22Rv1 (cell line): Measurements from ENCODE around the gene DDAH1.

Source experiments
- H3K27ac ChIP-seq: fragments of 450-650 bp; 2 replicates; pipeline ENCODE4 v1.5.1; 2017
- ZFX ChIP-seq: fragments of 450-650 bp; IDR thresholded peaks from 2 replicates; pipeline ENCODE4 v1.6.1; 2017; ENCODE audit warnings: antibody characterized with exemption, borderline replicate concordance
- TF ChIP-seq, protein P1 (sequence below): fragments of 450-650 bp; IDR thresholded peaks from 2 replicates; pipeline ENCODE4 v1.5.1; 2017; ENCODE audit warnings: mild to moderate bottlenecking

DDAH1 gene

DNA sequence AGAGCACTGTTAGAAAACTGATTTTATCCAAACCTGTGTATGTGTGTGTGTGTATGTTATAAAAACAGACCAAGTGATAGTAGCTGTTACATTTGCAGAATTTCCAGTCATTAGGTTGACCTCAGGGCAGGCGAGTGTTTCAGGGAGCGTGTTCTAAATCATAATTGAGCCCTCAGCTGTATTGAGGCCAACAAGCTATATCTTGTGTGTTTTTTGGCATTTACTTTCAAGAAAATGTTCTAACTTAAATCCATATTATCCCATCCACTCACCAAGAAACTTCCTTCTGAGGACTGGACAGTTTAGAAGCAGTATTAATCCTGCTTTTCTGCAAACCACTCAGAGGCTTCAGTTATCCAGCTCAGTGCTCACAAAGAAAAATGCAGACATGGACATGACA lies 12.0 kb downstream of the DDAH1 start:
- TF ChIP-seq, protein P1, sequence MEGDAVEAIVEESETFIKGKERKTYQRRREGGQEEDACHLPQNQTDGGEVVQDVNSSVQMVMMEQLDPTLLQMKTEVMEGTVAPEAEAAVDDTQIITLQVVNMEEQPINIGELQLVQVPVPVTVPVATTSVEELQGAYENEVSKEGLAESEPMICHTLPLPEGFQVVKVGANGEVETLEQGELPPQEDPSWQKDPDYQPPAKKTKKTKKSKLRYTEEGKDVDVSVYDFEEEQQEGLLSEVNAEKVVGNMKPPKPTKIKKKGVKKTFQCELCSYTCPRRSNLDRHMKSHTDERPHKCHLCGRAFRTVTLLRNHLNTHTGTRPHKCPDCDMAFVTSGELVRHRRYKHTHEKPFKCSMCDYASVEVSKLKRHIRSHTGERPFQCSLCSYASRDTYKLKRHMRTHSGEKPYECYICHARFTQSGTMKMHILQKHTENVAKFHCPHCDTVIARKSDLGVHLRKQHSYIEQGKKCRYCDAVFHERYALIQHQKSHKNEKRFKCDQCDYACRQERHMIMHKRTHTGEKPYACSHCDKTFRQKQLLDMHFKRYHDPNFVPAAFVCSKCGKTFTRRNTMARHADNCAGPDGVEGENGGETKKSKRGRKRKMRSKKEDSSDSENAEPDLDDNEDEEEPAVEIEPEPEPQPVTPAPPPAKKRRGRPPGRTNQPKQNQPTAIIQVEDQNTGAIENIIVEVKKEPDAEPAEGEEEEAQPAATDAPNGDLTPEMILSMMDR: no peak
- no peak for TF ChIP-seq ZFX
- no peak overlapping the region for H3K27ac ChIP-seq

DNA sequence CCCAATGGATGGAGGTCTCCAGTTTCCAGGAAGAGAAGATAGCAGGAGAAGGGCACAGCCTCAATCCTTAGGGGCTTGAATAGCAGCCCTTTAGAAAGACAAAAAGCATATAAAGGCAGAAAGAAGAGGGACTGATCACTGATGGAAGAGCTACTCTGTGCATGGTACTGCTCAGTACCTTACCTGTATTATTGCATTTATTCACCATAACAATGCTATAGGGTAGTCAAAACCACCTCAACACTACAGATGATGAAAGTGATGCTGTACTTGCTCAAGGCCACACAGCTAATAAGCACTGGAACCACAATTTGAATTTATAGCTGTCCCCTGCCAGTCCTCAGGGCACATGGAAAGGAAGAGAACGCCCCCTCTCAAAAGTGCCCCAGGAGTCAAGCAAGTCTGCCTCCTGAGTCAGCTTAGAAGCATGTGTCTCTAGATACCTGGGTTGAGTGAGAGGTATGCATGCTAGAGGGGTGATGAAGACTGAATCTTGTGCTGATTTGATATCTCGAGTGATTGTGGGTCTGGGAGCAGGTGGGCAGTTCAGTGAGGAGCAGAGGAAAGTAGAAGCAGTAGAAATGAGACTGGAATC lies 13.6 kb downstream of the DDAH1 start:
- H3K27ac ChIP-seq: no peak overlapping the region
- TF ChIP-seq, protein P1: no peak
- TF ChIP-seq ZFX: no peak

DNA sequence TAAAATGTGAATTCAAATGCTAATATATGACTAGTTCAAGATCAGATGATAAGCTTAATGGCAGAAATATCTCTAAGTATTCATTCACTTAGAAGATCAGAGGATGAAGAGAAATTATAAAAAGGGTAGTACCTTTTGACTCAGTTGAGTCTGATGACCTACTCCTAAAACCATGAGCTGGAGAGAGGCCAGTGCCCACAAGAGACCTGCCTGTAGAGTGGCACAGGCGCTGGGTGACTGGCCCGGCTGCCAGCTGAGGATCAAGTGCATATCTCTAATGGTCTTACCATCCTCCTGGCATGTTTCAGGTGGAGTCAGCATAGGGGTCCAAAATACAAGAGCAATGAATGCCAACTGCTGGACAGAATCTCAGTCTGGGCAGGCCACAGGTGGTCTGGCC lies 14.1 kb downstream of the DDAH1 start:
- TF ChIP-seq, protein P1: no peak
- H3K27ac ChIP-seq: no peak overlapping the region

DNA sequence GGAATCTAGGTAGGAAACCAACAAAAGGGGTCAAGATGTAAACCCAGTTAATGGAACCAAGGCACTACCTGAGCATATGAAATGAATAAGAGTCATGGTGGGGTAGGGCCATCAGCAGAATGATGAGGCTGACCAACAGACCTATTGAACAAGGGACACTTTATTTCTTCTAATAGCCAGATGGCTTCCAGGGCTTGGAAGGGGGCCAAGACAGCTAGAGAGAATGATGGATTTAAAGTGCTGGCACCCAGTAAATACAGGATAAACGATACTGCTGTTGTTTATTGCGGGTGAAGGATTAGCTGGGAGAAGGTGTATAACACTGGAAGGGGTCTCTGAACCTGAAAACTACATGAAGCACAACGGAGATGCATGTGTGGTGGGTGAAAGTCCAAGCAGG lies 15.6 kb downstream of the DDAH1 start:
- no peak overlapping the region for H3K27ac ChIP-seq
- TF ChIP-seq, protein P1: no peak
- no peak for TF ChIP-seq ZFX

DNA sequence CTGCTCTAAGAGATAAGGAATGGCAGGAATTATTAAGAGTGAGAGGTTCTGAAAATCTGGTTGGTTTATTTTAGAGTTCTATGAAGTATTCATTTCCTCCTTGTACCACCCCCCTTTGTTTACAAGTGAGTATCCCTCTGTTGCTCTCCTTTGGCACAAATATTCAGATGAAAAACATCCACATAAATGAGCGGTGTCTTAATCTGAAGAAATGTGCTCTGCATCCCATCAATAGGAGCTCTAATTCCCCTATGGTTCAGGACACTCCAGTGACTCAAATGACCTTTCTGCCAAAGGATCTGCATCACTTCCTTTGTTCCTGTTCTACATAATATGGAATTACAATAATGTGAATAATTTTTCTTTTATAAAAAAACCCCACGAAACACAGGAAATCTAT lies 16.6 kb downstream of the DDAH1 start:
- TF ChIP-seq, protein P1: no peak
- no peak for TF ChIP-seq ZFX
- H3K27ac ChIP-seq: no peak overlapping the region

DNA sequence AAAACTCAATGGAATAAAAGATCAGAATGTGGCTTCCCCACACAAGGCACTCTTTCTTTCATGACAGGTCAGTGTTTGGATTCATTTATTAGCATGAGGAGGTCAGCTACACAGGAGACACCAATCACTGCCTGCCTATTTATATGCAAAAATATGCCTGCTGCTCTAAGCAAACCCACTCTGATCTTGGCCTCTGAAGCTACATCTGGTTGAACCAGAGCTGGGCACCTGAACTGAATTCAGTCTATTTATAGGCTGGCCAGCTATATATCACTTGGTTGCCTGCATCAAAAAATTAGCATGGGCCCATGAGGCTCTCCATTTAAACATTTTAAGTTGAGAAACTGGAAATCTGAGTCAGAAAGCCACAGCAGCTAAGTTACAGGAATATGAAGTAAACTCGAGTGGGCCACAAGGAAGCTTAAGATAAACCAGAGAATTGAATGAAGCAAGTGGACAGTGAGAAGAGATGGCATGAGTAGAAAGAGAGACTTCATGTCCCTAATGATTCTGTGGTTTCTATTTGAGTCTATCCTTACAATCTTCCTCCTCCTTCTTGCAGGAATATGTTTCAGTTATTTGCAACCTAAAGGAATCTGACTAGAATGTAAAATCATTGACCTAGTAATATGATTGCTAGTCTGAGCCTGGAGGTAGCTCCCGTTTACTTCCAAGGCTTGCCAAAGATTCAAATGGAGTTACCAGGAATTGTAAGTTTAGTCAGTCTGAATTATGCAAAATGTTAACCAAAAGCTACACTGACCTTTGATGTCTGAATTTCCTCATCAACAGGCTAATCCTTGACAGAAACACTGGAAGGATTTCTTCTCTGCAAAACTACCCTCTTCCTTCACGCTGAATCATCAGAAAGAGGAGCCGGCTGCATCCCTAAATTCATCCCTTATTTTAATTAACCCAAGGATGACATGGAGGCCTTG lies 17.7 kb downstream of the DDAH1 start:
- TF ChIP-seq, protein P1: no peak
- TF ChIP-seq ZFX: no peak
- no peak overlapping the region for H3K27ac ChIP-seq

DNA sequence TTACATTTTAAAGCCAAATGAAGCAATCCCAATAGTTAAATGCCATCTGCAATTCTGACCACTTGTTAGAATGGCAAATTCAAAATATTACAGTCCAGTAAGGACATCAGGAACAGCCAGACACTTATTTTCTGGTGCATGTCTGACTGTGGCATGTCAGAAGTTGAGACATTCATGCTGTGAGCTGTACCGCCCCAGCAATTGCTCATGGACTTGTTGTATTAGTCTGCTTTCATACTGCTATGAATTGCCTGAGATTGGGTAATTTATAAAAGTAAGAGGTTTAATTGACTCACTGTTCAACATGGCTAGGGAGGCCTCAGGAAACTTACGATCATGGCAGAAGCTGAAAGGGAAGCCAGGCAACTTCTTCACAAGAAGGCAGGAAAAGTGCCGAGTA lies 19.1 kb downstream of the DDAH1 start:
- TF ChIP-seq ZFX: no peak
- TF ChIP-seq, protein P1: no peak
- no peak overlapping the region for H3K27ac ChIP-seq
